Motor neuron (in vitro differentiated cells): ENCODE data around the gene PGRMC1. TPM values are rescaled to one million over a fixed set of nuclear protein-coding genes. Genes with fewer than 3 reads are reported as not detected.
"Not testable (repeated sequence)": the region's sequence is repeated elsewhere in the genome, so short reads cannot be mapped to it uniquely, and the experiment has no call there.

Experiments used
- ATAC-seq, 8 experiments: fragments of 200-7000 bp; cut with Tn5 transposase; replicated peaks in 6 of 8; 2 replicates each; pipeline ENCODE4 v1.8.0; 2021; ENCODE audit warnings: mild to moderate bottlenecking in 8 of 8, moderate library complexity in 8 of 8
- H3K27ac ChIP-seq, 2 donors: fragments of 250-450 bp; sonication (Bioruptor Pico); 2 replicates each; pipeline ENCODE4 v1.9.0; 2021; ENCODE audit warnings: antibody characterized with exemption in 2 of 2, mild to moderate bottlenecking in 2 of 2, moderate library complexity in 1 of 2
- H3K4me1 ChIP-seq, 2 donors: fragments of 250-450 bp; sonication (Bioruptor Pico); replicated peaks in 1 of 2; 2 replicates each; pipeline ENCODE4 v1.6.1; 2021; ENCODE audit warnings: antibody characterized with exemption in 2 of 2, mild to moderate bottlenecking in 2 of 2, moderate library complexity in 1 of 2
- H3K4me3 ChIP-seq, 5 donors: fragments of 250-450 bp; sonication (Bioruptor Pico); 2 replicates each; pipeline ENCODE4 v1.9.0; 2021; ENCODE audit warnings: antibody characterized with exemption in 5 of 5, mild to moderate bottlenecking in 5 of 5, moderate library complexity in 4 of 5
- WGBS, 10 experiments: fragments of 450-650 bp; shearing (Covaris generic); methylation state at CpG; one replicate each; pipeline ENCODE4 v1.0.0; 2022; 5-methylcytosine and 5-hydroxymethylcytosine counted together
- in situ Hi-C, 9 experiments: fragments of 400-800 bp; cut with MboI; loops; one replicate each; pipeline ENCODE4 v1.15.0; 2021; ENCODE audit warnings: low sequenced_read_pairs in 9 of 9, low pct_unique_long_range_greater_than_20kb in 2 of 9; ENCODE audit not compliant: unreplicated experiment in 9 of 9
- total RNA-seq, 8 experiments: library from RNA; unstranded; fragments of 300-600 nt; gene quantifications; 2 replicates each; pipeline versions ENCODE4 v1.2.3 to v1.2.4, GENCODE V29; 2022

Gene PGRMC1
- total RNA-seq, 8 experiments from 2014 or later: 56.6 to 183 (median 147) TPM

DNA sequence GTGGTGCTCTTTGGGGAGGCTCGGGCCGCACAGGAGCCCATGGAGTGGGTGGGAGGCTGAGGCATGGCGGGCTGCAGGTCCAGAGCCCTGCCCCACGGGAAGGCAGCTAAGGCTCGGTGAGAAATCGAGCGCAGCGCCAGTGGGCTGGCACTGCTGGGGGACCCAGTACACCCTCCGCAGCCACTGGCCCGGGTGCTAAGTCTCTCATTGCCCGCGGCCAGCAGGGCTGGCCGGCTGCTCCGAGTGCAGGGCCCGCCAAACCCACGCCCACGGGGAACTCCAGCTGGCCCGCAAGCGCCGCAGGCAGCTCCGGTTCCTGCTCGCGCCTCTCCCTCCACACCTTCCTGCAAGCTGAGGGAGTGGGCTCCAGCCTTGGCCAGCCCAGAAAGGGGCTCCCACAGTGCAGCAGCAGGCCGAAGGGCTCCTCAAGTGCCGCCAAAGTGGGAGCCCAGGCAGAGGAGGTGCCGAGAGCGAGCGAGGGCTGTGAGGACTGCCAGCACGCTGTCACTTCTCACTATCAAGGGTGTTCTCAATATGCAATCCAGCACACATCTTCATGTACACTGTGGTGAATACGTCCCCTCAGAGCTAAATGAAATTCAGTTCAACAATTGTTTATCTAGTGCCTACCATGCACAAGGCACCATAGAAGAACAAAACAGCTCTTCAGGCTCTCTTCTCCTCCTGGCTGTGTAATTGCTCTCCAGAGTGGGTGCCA lies 25.0 kb upstream of the PGRMC1 start:
- in situ Hi-C loops, H3K4me3 ChIP-seq, H3K27ac ChIP-seq, ATAC-seq, H3K4me1 ChIP-seq: not testable (repeated sequence)
- no CpG with 5 or more reads among the region's 30 CpGs for WGBS, 10 experiments

DNA sequence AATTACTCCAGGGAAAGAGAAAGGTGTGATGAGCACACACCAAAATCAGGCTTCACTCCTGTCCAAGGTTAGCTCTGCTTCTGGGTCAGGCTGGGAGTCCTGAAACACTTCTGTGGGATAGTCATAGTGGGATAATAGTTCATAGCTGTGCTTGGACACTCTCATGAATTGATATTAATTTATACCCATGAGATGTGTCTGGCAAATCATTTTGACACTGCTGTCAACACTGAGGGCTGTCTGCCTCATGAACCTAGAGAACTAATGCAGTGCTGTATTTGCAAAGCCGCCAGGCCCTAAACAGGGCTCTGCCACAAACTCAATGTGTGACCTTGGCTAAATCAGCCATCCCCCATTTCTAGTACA lies 24.5 kb upstream of the PGRMC1 start:
- no peak for ATAC-seq
- no peak overlapping the region for H3K4me3 ChIP-seq
- WGBS, 10 experiments: 100% methylated on average over 1 of the region's 1 CpG; no CpG with 5 or more reads in 8 of the 10 experiments
- no peak overlapping the region for H3K27ac ChIP-seq
- no peaks in the 10 kb centered on the region for H3K4me1 ChIP-seq
- in situ Hi-C loops: no loop called here

DNA sequence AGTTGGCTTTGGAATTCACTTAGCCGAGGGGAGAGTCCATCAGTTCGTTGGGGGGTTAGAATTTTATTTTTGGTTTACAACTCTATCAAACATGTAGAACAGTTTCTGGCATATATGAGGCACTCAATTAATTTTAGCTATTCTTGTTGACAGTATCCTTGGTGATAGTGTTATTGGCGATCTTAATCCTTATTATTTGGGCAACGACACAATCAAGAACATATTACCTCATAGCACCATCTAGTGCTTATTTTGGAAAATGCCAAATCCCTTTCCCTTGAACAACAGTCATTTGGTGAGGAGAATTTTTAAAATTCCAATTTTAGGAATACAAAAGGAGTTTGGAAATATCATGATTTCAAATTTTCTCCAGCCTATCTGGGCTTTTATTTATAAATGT lies 17.9 kb upstream of the PGRMC1 start:
- WGBS, 10 experiments: 0 to 40% (median 7%) methylated on average over 1 to 3 of the region's 4 CpGs; no CpG with 5 or more reads in 5 of the 10 experiments
- Histone ChIP-seq H3K4me3 (no peak overlapping the region), H3K4me1 (no peaks in the 10 kb centered on the region), H3K27ac (no peak overlapping the region)
- ATAC-seq: peak in 1 of 8 experiments; percentile 19
- in situ Hi-C loops: no loop called here

DNA sequence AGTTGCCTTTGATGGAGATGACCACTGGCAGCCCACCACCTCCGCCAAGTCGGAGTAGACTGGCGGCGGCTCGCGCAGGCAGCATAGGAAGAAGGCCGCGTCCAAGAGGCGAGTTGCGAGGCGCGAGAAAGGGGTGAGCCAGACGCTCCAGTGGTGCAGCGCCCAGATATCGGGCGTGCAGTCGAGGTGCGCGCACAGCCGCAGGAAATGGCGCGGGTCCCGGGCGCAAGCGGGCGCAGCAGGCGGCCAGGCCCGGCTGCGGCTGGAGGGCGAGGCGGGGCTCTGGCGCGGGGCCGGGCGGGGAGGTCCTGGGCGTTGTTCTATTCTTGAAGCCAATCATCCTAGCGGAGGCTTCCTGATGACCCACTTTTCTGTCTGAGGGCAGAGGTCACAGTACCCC lies 13.2 kb upstream of the PGRMC1 start:
- 91% methylated on average over 7 of the region's 37 CpGs; no CpG with 5 or more reads in 9 of the 10 experiments for WGBS, 10 experiments
- no peak for ATAC-seq
- H3K4me3 ChIP-seq: no peak overlapping the region
- no peak overlapping the region for H3K27ac ChIP-seq
- H3K4me1 ChIP-seq: no peaks in the 10 kb centered on the region
- in situ Hi-C loops: no loop called here

DNA sequence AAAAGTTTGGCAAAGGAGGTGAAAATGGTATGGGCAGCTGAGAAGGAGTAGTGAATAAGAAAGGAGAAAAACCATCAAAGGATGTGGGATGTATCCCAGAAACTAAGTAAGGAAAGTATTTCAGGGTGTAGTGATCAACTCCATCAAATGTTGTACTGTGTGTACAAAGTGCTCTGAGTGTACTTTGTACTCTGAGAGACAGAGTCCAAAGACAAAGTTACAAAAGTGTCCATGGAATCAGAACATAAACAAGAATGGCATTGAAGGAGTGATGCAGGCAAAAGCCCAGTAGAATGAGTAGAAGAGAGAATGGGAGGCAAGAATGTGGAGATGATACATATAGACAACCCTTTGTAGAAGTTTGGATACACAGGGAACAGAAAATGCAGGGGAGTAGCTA lies 12.3 kb upstream of the PGRMC1 start:
- in situ Hi-C loops: no loop called here
- Histone ChIP-seq H3K27ac (no peak overlapping the region), H3K4me3 (no peak overlapping the region), H3K4me1 (no peaks in the 10 kb centered on the region)
- peak in 1 of 8 experiments; percentile 77 for ATAC-seq

DNA sequence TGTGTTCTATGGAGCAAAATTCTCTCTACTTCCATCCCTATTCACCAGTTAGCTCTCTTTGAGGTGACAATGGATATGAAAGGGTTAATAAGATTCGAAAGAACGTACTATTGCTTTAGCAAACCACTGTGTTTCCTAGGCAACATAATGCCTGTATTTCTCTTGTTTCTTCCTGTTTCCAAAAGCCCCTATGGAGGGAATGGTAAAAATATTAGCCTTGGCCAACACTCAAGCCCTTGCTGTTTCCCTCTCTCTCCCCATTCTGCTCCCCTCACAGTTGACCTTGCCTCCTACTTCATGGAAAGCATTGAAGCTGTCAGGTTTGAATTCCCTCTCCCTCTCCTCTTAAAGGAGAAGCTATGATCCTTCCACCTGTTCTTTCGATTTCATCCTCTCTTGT lies 9.6 kb upstream of the PGRMC1 start:
- 13 to 100% (median 21%) methylated on average over 1 to 3 of the region's 3 CpGs; no CpG with 5 or more reads in 6 of the 10 experiments for whole genome bisulfite sequencing, 10 experiments
- no peak overlapping the region for H3K4me3 ChIP-seq
- in situ Hi-C loops: no loop called here
- no peak overlapping the region for H3K27ac ChIP-seq
- no peak for ATAC-seq
- H3K4me1 ChIP-seq: no peaks in the 10 kb centered on the region

DNA sequence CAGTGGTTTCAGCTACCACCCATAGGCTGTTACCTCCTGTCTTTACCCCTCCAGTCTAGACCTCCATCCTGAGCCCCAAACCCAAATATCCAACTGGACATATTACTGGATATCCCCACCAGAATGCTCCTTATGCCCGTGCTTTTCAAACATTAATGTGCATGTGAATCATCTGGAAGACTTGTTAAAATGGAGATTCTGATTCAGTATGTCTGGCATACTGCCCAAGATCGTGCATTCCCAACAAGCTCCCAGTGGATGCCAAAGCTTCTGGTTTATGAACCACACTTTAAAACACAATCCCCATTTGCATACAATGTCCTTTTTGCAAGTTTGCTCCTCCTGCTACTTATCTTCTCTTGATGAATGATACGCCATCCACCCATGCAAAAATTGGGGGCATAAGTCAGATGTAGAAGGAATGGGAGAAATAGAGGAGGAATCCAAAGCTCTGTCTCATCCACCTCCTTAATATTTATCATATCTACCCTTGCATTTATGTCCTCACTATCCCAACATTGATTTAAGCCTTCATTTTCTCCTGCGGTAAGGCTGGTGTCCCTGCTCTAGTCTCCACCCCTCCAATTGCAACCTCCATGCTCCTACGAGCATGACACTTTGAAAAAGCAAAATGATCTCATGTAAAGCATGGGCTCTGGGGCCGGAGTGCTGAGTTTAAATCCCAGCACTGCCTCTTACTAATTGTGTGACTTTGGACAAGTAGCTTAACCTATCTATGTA lies 7.4 kb upstream of the PGRMC1 start:
- H3K27ac ChIP-seq: no peak overlapping the region
- in situ Hi-C loops: no loop called here
- no peak overlapping the region for H3K4me3 ChIP-seq
- 0 to 100% (median 71%) methylated on average over 1 to 5 of the region's 6 CpGs; no CpG with 5 or more reads in 3 of the 10 experiments for WGBS, 10 experiments
- no peaks in the 10 kb centered on the region for H3K4me1 ChIP-seq
- peak in 3 of 8 experiments; percentile 74 to 84 (median 74) for ATAC-seq

DNA sequence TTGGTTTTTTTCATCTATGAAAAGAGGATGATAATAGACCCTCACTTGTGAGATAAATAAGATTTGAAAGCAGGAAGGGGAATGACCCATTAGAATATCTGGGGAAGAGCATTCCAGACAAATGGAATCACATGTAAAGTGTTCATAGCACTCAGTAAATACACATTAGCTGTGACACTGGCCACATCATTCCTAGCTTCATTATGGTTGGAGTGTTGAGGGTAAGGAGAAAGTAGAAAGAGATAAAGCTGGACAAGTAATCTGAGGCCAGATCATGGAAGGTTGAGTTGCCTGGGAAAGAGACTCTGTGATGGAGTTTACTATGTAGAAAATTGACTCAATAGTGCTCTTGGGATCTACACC lies 6.9 kb upstream of the PGRMC1 start:
- Histone ChIP-seq H3K27ac (no peak overlapping the region), H3K4me1 (no peaks in the 10 kb centered on the region), H3K4me3 (no peak overlapping the region)
- in situ Hi-C loops: no loop called here
- no peak for ATAC-seq

DNA sequence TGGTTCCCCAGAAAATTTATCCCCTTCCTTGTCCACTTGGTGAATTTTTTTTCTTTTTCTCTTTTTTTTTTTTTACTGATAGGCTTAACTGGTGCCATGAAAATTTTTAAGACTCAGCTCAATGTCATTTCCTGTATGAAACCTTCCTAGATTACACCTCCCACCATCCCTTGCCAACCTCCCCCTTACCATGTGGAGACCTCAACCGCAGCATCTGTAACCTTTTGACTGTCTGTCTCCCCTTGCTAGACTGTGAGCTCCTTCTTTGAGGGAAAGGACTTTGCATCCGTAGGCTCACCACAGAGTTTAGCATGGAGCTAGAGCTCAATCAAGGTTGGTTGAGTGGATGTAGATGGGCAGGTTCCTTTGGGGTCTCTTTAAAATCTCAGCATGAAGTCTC lies 5.2 kb upstream of the PGRMC1 start:
- no peak overlapping the region for H3K27ac ChIP-seq
- no peak for ATAC-seq
- H3K4me3 ChIP-seq: no peak overlapping the region
- WGBS, 10 experiments: 25 to 100% (median 74%) methylated on average over 1 to 2 of the region's 2 CpGs; no CpG with 5 or more reads in 6 of the 10 experiments
- in situ Hi-C loops: no loop called here
- peaks cover 9 to 10% of the 10 kb centered on the region in 2 donors for H3K4me1 ChIP-seq

DNA sequence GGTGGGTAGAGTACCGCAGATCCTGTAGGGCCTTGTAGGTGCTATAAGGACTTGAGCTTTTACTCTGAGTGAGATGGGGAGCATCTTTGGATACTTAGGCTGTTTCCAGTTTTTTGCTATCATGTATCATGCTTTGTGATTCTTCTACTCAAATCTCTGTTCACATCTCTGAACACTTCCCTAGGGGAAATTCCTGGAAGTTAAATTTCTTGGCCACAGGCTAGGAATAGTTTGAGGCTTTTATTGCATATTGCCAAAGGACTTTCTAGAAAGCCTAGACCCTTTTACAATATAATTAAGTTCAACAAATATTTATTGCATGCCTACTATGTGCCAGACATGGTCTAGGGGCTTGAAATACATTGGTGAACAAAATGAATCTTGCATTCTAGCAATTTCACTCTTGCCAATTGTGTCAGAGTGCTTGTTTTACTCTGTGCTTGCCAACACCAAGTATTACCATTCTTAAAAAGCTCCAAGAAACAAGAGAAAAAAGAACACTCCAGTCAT lies 4.1 kb upstream of the PGRMC1 start:
- Histone ChIP-seq H3K4me3 (no peak overlapping the region), H3K4me1 (peaks cover 9 to 10% of the 10 kb centered on the region in 2 donors), H3K27ac (no peak overlapping the region)
- ATAC-seq: no peak
- WGBS, 10 experiments: 71 to 100% (median 75%) methylated on average over 1 of the region's 1 CpG; no CpG with 5 or more reads in 7 of the 10 experiments
- in situ Hi-C loops: no loop called here

DNA sequence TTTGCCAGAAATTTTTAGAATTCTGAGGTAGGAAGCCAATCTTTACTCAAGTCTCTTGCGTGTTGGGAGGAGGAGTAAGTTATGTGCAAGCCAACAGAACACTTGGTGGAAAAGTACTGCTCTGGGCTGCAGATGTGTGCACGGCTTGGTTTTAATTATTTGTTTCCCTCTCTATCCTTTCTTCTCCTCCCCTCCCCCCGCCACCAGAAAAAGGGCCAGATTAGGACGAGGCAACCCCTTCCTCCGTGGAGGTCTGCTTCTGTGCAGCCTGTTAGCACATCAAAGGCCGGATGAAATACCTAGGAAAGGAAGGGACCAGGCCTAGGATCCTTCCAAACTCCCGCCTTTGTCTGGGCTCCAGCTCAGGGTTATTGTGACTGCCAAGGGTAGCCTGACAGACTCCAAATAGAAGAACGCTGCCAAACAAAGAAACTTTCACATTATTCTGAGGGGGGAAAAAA lies 1.0 kb upstream of the PGRMC1 start:
- WGBS, 10 experiments: 0 to 50% (median 10%) methylated on average over 1 of the region's 8 CpGs; no CpG with 5 or more reads in 6 of the 10 experiments
- no peak for ATAC-seq
- H3K4me1 ChIP-seq: peaks cover 10 to 20% of the 10 kb centered on the region in 2 donors
- H3K27ac ChIP-seq: peak overlapping the region in 1 of 2 donors; percentile 28
- in situ Hi-C loops: no loop called here
- peak overlapping the region in 1 of 5 donors; percentile 95 for H3K4me3 ChIP-seq

DNA sequence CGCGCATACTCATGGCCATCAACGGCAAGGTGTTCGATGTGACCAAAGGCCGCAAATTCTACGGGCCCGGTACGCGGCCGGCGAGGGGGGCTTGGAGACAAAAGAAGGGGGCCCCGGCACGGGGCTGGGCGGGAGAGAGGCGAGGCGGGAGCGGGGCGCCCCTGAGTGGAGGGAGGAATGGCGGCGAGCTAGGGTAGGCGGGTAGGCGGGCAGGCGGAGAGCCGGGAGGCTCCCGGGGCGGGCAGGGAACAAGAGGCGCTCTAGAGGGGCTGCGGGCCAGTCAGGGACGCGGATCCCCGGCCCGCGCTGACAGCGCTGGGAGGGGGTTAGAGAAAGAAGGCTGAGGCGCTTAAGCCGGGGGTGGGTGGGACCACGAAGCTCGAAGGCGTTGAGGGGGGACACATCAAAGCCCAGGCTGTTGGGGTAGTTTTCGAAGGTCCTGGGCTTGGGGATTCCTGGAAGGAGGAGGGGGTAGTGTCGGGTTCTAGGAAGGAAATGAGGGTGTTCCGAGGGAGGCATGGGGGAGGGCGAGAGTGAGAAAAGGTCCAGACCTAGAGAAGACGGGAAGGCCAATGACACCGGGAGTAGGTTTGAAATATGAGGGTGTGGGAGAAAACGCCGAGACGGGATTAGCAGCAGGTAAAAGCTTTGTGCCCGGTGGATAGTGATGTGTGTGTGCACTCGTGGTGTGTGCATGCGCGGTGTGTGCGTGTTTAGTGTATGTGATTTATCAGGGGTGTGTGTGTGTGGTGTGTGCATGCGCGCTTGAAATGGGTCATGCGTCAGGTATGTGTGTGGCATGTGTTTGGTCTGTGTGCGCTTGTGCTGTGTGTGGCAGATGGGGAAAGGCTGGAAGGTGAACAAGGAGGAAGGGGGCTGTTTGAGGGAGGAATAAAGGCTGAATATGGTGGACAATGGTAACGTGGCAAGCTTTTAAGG lies 807 bp downstream of the PGRMC1 start:
- WGBS, 10 experiments: 0 to 38% (median 0%) methylated on average over 1 to 11 of the region's 58 CpGs; no CpG with 5 or more reads in 4 of the 10 experiments
- peak overlapping the region; percentile 79 to 84 for H3K27ac ChIP-seq
- in situ Hi-C loops: no loop called here
- H3K4me3 ChIP-seq: peak overlapping the region; percentile 62 to 95 (median 90)
- ATAC-seq: peak; percentile 37 to 64 (median 49)
- H3K4me1 ChIP-seq: peaks cover 10 to 29% of the 10 kb centered on the region in 2 donors
